HG02870 (cell line): ENCODE measurements around the gene ASB2.

Source experiments
- ATAC-seq: cut with Tn5 transposase; IDR thresholded peaks from one replicate; pipeline ENCODE4 v1.9.1; 2021; ENCODE audit warnings: mild to moderate bottlenecking, moderate library complexity; ENCODE audit not compliant: unreplicated experiment

Gene ASB2, protein sequence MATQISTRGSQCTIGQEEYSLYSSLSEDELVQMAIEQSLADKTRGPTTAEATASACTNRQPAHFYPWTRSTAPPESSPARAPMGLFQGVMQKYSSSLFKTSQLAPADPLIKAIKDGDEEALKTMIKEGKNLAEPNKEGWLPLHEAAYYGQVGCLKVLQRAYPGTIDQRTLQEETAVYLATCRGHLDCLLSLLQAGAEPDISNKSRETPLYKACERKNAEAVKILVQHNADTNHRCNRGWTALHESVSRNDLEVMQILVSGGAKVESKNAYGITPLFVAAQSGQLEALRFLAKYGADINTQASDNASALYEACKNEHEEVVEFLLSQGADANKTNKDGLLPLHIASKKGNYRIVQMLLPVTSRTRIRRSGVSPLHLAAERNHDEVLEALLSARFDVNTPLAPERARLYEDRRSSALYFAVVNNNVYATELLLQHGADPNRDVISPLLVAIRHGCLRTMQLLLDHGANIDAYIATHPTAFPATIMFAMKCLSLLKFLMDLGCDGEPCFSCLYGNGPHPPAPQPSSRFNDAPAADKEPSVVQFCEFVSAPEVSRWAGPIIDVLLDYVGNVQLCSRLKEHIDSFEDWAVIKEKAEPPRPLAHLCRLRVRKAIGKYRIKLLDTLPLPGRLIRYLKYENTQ

GRCh38 chr14:93976477-93977057 is at the start of gene ASB2:
ASB2 (minus strand) TSS chr14:93976570; CDS start chr14:93964539, 12,031 bp downstream.
- ATAC-seq: peak; percentile 10

- no peak for ATAC-seq
These were observed 49.4 kb upstream of the ASB2 start for GRCh38 chr14:94025720-94026119.

- no peak for ATAC-seq
These were observed 48.2 kb upstream of the ASB2 start for GRCh38 chr14:94024549-94024948.

- ATAC-seq: no peak
These were observed 46.4 kb upstream of the ASB2 start for GRCh38 chr14:94022532-94023411.

- no peak for ATAC-seq
These were observed 45.2 kb upstream of the ASB2 start for GRCh38 chr14:94021416-94022157.

GRCh38 chr14:94021001-94021400 is 44.6 kb upstream of the ASB2 start:
- ATAC-seq: no peak

- no peak for ATAC-seq
These were observed 43.9 kb upstream of the ASB2 start for GRCh38 chr14:94020267-94020666.

GRCh38 chr14:94019329-94019728 is 43.0 kb upstream of the ASB2 start:
- ATAC-seq: no peak

GRCh38 chr14:94018308-94018707 is 41.9 kb upstream of the ASB2 start:
- ATAC-seq: no peak

DNA sequence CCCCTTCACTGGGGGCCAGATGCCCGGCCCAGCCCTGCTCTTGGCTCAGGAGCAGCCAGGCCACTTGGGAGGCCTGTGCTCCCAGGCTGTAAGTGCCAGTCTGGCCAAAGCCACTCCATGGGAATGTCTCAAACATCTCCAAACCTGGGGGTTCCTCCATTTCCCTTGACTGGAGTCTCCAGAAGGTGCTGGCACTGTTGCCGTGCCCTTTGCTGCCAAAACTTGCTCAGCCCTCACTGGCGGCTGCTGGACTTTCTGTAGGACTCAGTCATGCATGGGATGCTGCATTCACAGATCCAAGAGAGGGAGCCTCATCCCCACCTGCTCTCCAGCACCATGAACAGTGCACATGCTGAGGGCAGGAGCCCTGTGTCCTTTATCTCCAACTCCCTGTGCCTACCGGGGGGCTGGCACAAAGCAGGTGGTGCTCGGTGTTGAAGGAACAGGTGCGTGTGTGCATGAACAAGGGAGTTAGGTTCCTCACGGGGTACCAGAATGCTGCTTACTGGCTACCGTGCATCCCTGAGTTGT is 40.1 kb upstream of the ASB2 start:
- ATAC-seq: no peak

DNA sequence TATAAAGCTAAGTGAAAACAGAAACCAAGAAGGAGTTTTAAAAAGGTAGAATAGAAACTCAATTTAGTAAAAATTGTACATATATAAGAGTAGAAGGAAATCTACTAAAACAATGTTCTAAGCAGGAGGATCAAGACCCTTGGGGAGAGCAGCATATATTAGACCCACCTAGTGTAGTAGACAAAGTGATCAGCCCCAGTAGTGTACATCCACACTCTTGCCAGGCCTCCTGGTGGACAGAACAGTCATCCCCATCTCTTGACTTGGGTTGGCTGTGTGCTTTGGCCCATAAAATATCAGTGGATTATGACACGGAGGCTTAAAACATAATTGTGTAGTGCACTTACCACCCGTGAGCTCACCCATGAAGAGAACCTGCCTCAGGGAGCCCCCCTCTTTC is 38.9 kb upstream of the ASB2 start:
- ATAC-seq: no peak

DNA sequence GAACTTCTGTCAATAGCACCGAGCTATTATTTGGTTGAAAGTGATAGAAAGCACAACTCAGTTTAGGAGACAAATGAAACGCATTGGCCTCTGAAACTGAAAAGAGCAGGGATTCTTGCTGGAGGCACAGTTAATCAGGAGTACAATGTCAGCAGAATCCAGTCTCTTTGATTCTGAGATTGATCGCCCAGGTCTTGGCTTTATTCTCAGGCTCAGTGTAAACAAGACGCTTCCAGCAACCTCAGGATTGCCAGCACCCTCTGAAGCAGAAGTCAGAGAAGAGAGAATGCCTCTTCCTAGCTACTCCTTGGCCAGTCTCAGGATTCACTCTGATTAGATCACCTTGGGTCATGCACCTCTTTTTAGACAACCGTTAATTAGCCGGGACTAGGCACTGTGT is 38.0 kb upstream of the ASB2 start:
- no peak for ATAC-seq

DNA sequence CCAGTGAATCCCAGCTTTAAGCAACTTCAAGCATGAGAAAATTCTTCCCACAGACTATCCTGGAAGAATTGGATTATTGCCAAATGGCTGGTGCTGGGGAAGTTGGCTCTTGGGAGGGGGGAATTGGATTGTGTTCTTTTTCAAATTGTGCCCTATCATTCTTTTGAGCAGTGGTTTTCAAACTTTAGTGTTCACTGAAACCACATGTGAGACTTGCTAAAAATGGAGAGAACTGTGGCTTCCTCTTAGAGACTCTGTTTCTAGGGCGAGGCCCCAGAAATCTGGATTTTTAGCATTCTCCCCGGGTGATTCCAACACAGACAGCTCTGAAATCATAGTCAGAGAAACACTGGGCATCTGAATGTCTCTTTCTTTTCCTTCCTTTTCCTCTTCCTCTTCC is 35.4 kb upstream of the ASB2 start:
- peak; percentile 37 for ATAC-seq

DNA sequence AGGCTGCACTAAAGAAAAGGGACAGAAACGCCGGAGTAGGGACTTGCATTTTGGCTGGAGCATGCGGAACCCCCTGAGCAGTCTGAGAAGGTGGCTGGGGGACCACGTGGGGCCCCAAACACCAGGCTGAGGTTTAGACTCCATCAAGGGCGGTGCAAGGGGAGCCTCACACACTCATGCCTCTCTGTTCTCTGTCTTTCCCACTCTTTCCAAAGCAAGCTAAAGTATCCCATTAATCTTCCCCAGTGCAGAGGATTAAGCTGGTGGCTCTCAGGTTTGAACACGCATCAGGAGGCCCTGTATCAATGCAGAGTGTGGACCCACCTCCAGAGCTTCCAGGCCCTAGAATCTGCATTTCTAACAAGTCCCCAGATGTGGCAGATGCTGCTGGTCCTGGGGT is 34.3 kb upstream of the ASB2 start:
- no peak for ATAC-seq

DNA sequence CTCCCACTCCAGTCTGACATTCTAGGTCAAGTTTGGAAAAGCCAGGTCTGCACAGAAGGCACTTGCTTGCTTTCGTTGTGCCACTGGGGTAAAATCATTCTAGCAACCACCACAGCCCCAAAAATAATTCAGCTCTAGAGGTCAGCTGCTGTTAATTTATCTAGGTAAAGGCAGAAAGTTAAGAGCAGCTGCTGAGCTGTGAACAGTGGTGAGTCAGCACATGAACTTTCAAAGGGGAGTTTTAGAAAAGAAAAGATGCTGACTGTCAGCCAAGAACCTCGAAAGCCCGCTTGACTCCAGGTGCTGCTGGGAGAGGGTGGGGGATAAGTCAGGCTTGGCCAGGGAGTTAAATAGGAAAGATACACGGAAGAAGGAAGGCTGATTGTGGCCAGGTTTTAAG is 33.4 kb upstream of the ASB2 start:
- ATAC-seq: peak; percentile 76

GRCh38 chr14:94008234-94008633 is 31.9 kb upstream of the ASB2 start:
- no peak for ATAC-seq

GRCh38 chr14:94005324-94006073 is 29.1 kb upstream of the ASB2 start:
- no peak for ATAC-seq

DNA sequence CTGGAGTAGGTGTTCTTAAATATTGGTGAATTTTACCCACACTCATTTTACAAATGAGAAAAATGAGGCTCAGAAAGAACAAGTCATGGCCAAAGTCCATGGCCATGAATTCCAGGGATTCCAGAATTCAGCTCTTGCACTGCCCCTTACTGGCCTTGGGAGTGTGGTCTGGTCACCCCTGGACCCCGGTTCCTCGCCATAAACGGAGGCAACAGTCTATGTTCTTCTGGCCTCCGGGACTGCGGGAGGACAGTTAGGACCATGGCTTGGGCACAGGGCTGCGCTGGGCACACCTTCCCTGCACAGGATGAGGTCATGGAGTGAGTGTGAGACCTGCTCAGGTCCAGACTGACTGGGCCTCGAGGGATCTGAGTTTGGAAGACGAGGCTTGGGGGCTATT is 27.6 kb upstream of the ASB2 start:
- ATAC-seq: no peak

DNA sequence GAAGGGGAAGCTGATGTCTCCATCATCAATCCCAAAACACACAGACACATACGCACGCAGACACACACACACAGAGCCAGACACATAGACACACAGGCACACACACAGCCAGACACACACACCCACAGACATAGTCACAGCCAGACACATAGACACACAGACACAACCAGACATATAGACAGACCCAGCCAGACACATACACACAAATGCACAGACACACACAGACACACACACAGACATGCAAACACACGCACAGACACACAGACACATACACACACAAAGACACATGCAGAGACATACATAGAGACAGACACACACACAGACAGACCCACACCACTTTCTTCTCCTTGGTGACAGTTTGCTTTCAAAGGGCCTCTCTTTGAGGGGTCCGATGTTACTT is 27.0 kb upstream of the ASB2 start:
- no peak for ATAC-seq
